HUES64 (cell line): Measurements from ENCODE around the gene PLOD3.
A peak's percentile ranks its signal among the peaks of the same experiment; 100 is the strongest.

ENCODE experiments used
- H3K27ac ChIP-seq: 2 replicates; pipeline ENCODE4 v1.7.0; 2013; ENCODE audit warnings: low read depth, low read length, inconsistent platforms
- H3K27me3 ChIP-seq: 2 replicates; pipeline ENCODE4 v1.6.1; 2013; ENCODE audit warnings: mild to moderate bottlenecking, low read length; ENCODE audit not compliant: insufficient read depth
- H3K36me3 ChIP-seq: 2 replicates; pipeline ENCODE4 v1.6.1; 2013; ENCODE audit warnings: mild to moderate bottlenecking, low read length; ENCODE audit not compliant: insufficient read depth
- H3K4me1 ChIP-seq: 2 replicates; pipeline ENCODE4 v1.6.1; 2013; ENCODE audit warnings: mild to moderate bottlenecking, low read length, moderate library complexity; ENCODE audit not compliant: insufficient read depth
- H3K4me3 ChIP-seq: 2 replicates; pipeline ENCODE4 v1.5.1; 2013; ENCODE audit warnings: mild to moderate bottlenecking, low read length, moderate library complexity
- H3K9ac ChIP-seq: 2 replicates; pipeline ENCODE4 v1.6.1; 2013; ENCODE audit warnings: mild to moderate bottlenecking, low read depth, low read length
- H3K9me3 ChIP-seq: 2 replicates; pipeline ENCODE4 v1.6.1; 2013; ENCODE audit warnings: low read depth, low read length; ENCODE audit not compliant: insufficient read depth
- WGBS: fragments of 150-250, 120-280 bp; methylation state at CpG from one replicate; pipeline ENCODE4 v1.1.7; 2013; ENCODE audit warnings: missing lambda C conversion rate; 5-methylcytosine and 5-hydroxymethylcytosine counted together

The PLOD3 gene

GRCh38 chr7:101161692-101162471, 55.5 kb downstream of the PLOD3 start:
- WGBS, result 47% methylated on average over 14 of the region's 17 CpGs
- peak overlapping the region; percentile 69; the same call in 1 of the 2 replicates for H3K9ac ChIP-seq
- no peaks in the 10 kb centered on the region for H3K9me3 ChIP-seq
- peak overlapping the region; percentile 60 for H3K4me3 ChIP-seq
- H3K27me3 ChIP-seq, result peaks cover 13% of the 10 kb centered on the region
- peaks cover 42% of the 10 kb centered on the region for H3K4me1 ChIP-seq
- H3K27ac ChIP-seq, result peak overlapping the region; percentile 93
- peaks cover 7% of the 10 kb centered on the region; the same call in 1 of the 2 replicates for H3K36me3 ChIP-seq

GRCh38 chr7:101160910-101161309, 56.5 kb downstream of the PLOD3 start:
- Histone ChIP-seq H3K36me3 (peaks cover 7% of the 10 kb centered on the region; the same call in 1 of the 2 replicates), H3K27ac (peak overlapping the region; percentile 45; the same call in 1 of the 2 replicates), H3K9ac (no peak overlapping the region; the same call in 1 of the 2 replicates)

GRCh38 chr7:101159696-101160674, 57.4 kb downstream of the PLOD3 start:
- H3K9ac ChIP-seq, result no peak overlapping the region
- no peaks in the 10 kb centered on the region for H3K9me3 ChIP-seq
- H3K4me1 ChIP-seq, result peaks cover 53% of the 10 kb centered on the region
- no peak overlapping the region for H3K4me3 ChIP-seq
- whole genome bisulfite sequencing, result 46% methylated on average over 29 of the region's 31 CpGs
- H3K27ac ChIP-seq, result no peak overlapping the region; the same call in 1 of the 2 replicates
- H3K27me3 ChIP-seq, result peaks cover 10% of the 10 kb centered on the region
- peaks cover 7% of the 10 kb centered on the region; the same call in 1 of the 2 replicates for H3K36me3 ChIP-seq

More at GRCh38 chr7:101160910-101161309, 56.5 kb downstream of the PLOD3 start:
- peaks cover 13% of the 10 kb centered on the region for H3K27me3 ChIP-seq
- H3K9me3 ChIP-seq, result no peaks in the 10 kb centered on the region
- H3K4me3 ChIP-seq, result no peak overlapping the region
- H3K4me1 ChIP-seq, result peaks cover 49% of the 10 kb centered on the region

- Histone ChIP-seq H3K27ac (no peak overlapping the region; the same call in 1 of the 2 replicates), H3K27me3 (0 out of 2 replicates have a peak, but pooled peaks cover 3% of the 10 kb centered on the region), H3K4me3 (no peak overlapping the region), H3K36me3 (peaks cover 7% of the 10 kb centered on the region; the same call in 1 of the 2 replicates), H3K4me1 (peaks cover 44% of the 10 kb centered on the region), H3K9me3 (no peaks in the 10 kb centered on the region), H3K9ac (peak overlapping the region; percentile 47; the same call in 1 of the 2 replicates)
- WGBS, result 83% methylated on average over 14 of the region's 14 CpGs
These were observed 60.4 kb downstream of the PLOD3 start for GRCh38 chr7:101156866-101157589.

GRCh38 chr7:101156277-101156676, 61.1 kb downstream of the PLOD3 start:
- 66% methylated on average over 6 of the region's 6 CpGs for WGBS
- Histone ChIP-seq H3K4me3 (no peak overlapping the region), H3K27me3 (0 out of 2 replicates have a peak, but pooled peaks cover 3% of the 10 kb centered on the region), H3K27ac (no peak overlapping the region), H3K4me1 (peaks cover 38% of the 10 kb centered on the region), H3K36me3 (peaks cover 7% of the 10 kb centered on the region; the same call in 1 of the 2 replicates), H3K9ac (no peak overlapping the region), H3K9me3 (no peaks in the 10 kb centered on the region)
